ENCODE data around the gene ZBTB14. TPM values are rescaled to one million over a fixed set of nuclear protein-coding genes. Genes with fewer than 3 reads are reported as not detected.

Gene ZBTB14
- total RNA-seq, 1 donor from 2014 or later = 11.9 TPM

- H3K27me3 Mint-ChIP-seq (ENCODE audit: low read depth) = peaks cover 38% of the 10 kb centered on the region
- DNase-seq (ENCODE audit: low spot score) = no peak
- H3K9me3 Mint-ChIP-seq (ENCODE audit: low read depth) = no peaks in the 10 kb centered on the region
- TF ChIP-seq CTCF (IDR thresholded peaks at IDR 0.05) = no peak
- no peak overlapping the region for H3K4me3 Mint-ChIP-seq (ENCODE audit: unreplicated experiment)
- no peaks in the 10 kb centered on the region for H3K36me3 Mint-ChIP-seq (ENCODE audit: low read depth)
- no peak overlapping the region for H3K27ac Mint-ChIP-seq (ENCODE audit: unreplicated experiment)
- no peaks in the 10 kb centered on the region for H3K4me1 Mint-ChIP-seq (ENCODE audit: low read depth)
These were observed 8.7 kb upstream of the ZBTB14 start for GRCh38 chr18:5304232-5304631.

GRCh38 chr18:5303636-5304035, 8.1 kb upstream of the ZBTB14 start:
- no peak overlapping the region for H3K4me3 Mint-ChIP-seq (ENCODE audit: unreplicated experiment)
- no peaks in the 10 kb centered on the region for H3K36me3 Mint-ChIP-seq (ENCODE audit: low read depth)
- H3K4me1 Mint-ChIP-seq (ENCODE audit: low read depth) = no peaks in the 10 kb centered on the region
- no peak for TF ChIP-seq CTCF (IDR thresholded peaks at IDR 0.05)
- no peaks in the 10 kb centered on the region for H3K9me3 Mint-ChIP-seq (ENCODE audit: low read depth)
- H3K27me3 Mint-ChIP-seq (ENCODE audit: low read depth) = peaks cover 41% of the 10 kb centered on the region
- no peak overlapping the region for H3K27ac Mint-ChIP-seq (ENCODE audit: unreplicated experiment)
- no peak for DNase-seq (ENCODE audit: low spot score)

- Mint-ChIP-seq H3K4me3 (ENCODE audit: unreplicated experiment) (no peak overlapping the region), H3K27ac (ENCODE audit: unreplicated experiment) (no peak overlapping the region), H3K9me3 (ENCODE audit: low read depth) (no peaks in the 10 kb centered on the region), H3K36me3 (ENCODE audit: low read depth) (no peaks in the 10 kb centered on the region), H3K27me3 (ENCODE audit: low read depth) (peaks cover 41% of the 10 kb centered on the region), H3K4me1 (ENCODE audit: low read depth) (no peaks in the 10 kb centered on the region)
- TF ChIP-seq CTCF (IDR thresholded peaks at IDR 0.05) = no peak
- DNase-seq (ENCODE audit: low spot score) = no peak
These were observed 7.1 kb upstream of the ZBTB14 start for GRCh38 chr18:5302606-5303005.

- no peak overlapping the region for H3K4me3 Mint-ChIP-seq (ENCODE audit: unreplicated experiment)
- no peaks in the 10 kb centered on the region for H3K9me3 Mint-ChIP-seq (ENCODE audit: low read depth)
- H3K27ac Mint-ChIP-seq (ENCODE audit: unreplicated experiment) = no peak overlapping the region
- peaks cover 41% of the 10 kb centered on the region for H3K27me3 Mint-ChIP-seq (ENCODE audit: low read depth)
- H3K4me1 Mint-ChIP-seq (ENCODE audit: low read depth) = peaks cover 5% of the 10 kb centered on the region
- no peak for TF ChIP-seq CTCF (IDR thresholded peaks at IDR 0.05)
- H3K36me3 Mint-ChIP-seq (ENCODE audit: low read depth) = no peaks in the 10 kb centered on the region
- no peak for DNase-seq (ENCODE audit: low spot score)
These were observed 5.0 kb upstream of the ZBTB14 start for GRCh38 chr18:5300476-5301010.

GRCh38 chr18:5298156-5298852, 2.8 kb upstream of the ZBTB14 start:
- Mint-ChIP-seq H3K9me3 (ENCODE audit: low read depth) (no peaks in the 10 kb centered on the region), H3K27me3 (ENCODE audit: low read depth) (peaks cover 30% of the 10 kb centered on the region), H3K27ac (ENCODE audit: unreplicated experiment) (peak overlapping the region; percentile 29), H3K4me1 (ENCODE audit: low read depth) (peaks cover 13% of the 10 kb centered on the region), H3K36me3 (ENCODE audit: low read depth) (no peaks in the 10 kb centered on the region), H3K4me3 (ENCODE audit: unreplicated experiment) (no peak overlapping the region)
- no peak for TF ChIP-seq CTCF (IDR thresholded peaks at IDR 0.05)
- no peak for DNase-seq (ENCODE audit: low spot score)
